Measurements from ENCODE around the gene WASL. TPM values are rescaled to one million over a fixed set of nuclear protein-coding genes. Genes with fewer than 3 reads are reported as not detected.

Gene WASL
- total RNA-seq, 1 experiment from 2014 or later, result 39.3 TPM

DNA sequence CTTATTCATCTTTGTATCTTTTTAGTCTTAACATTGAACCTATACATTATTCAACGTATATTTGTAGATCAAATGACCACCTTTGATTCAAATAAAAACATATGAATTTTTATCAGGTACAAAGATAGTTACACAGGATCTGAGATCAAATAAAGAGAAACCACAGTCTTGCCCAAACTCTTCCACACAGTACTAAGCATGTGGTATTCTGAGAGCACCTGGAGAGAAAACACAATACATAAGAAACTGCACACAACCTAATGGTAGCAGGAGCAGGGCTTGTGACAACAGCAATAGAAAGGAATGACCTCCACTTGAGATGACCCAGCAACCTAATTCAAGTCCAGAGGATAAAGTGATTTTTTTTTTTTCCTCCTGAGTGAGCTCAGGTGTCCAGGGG, 6.5 kb upstream of the WASL start:
- Histone ChIP-seq H3K4me1 (ENCODE audit: insufficient read depth, low read length) (no peaks in the 10 kb centered on the region), H2BK20ac (ENCODE audit: low read depth, low read length, poor library complexity, severe bottlenecking) (no peak overlapping the region), H3K79me1 (ENCODE audit: insufficient read depth, low read depth, low read length, poor library complexity, severe bottlenecking) (no peaks in the 10 kb centered on the region), H2BK12ac (ENCODE audit: insufficient read length, low read depth, low read length) (no peak overlapping the region), H3K9me3 (ENCODE audit: control insufficient read depth, low read depth, low read length) (no peaks in the 10 kb centered on the region), H4K5ac (ENCODE audit: insufficient read length, low read depth, low read length) (no peak overlapping the region), H3K79me2 (ENCODE audit: insufficient read depth, low read length) (no peaks in the 10 kb centered on the region), H2BK15ac (ENCODE audit: low read depth, low read length) (no peak overlapping the region), H2AK5ac (ENCODE audit: insufficient read length, low read length) (no peak overlapping the region), H3K23me2 (ENCODE audit: insufficient read length, low read depth, low read length, poor library complexity, severe bottlenecking) (no peaks in the 10 kb centered on the region), H3K4me2 (ENCODE audit: insufficient read depth, insufficient read length, low read length) (no peak overlapping the region), H3K27me3 (ENCODE audit: insufficient read depth, low read length) (no peaks in the 10 kb centered on the region), H4K91ac (ENCODE audit: insufficient read length, low read depth, low read length) (no peak overlapping the region), H3K4ac (ENCODE audit: low read depth, low read length) (no peak overlapping the region), H4K8ac (replicated peaks; ENCODE audit: insufficient read length, low read depth, low read length) (no peak overlapping the region), H4K20me1 (ENCODE audit: control insufficient read depth, insufficient read depth, insufficient read length) (no peaks in the 10 kb centered on the region), H2AFZ (ENCODE audit: low read length) (no peak overlapping the region), H3K18ac (ENCODE audit: insufficient read length, low read depth, low read length) (no peak overlapping the region), H3K27ac (ENCODE audit: insufficient read length, low read depth, low read length) (no peak overlapping the region), H3K23ac (ENCODE audit: insufficient read length, low read depth, low read length) (no peak overlapping the region), H2BK120ac (ENCODE audit: low read depth, low read length, poor library complexity, severe bottlenecking) (no peak overlapping the region), H2BK5ac (ENCODE audit: insufficient read length, low read length) (no peak overlapping the region), H3T11ph (ENCODE audit: low read length) (no peak overlapping the region), H3K56ac (ENCODE audit: insufficient read length, low read depth, low read length) (no peak overlapping the region), H3K14ac (ENCODE audit: insufficient read depth, low read length) (no peak overlapping the region), H3K9ac (ENCODE audit: extremely low read depth, insufficient read length, low read length) (no peak overlapping the region)
- no peak overlapping the region for H3K27ac Mint-ChIP-seq
- H3K27me3 Mint-ChIP-seq (ENCODE audit: low read depth), result no peaks in the 10 kb centered on the region
- H3K4me3 Mint-ChIP-seq, result no peak overlapping the region
- no peak for DNase-seq
- H3K36me3 Mint-ChIP-seq (ENCODE audit: insufficient read depth in 1 of 3, low read depth in 3 of 3), result no peaks in the 10 kb centered on the region
- H3K9me3 Mint-ChIP-seq, result no peaks in the 10 kb centered on the region
- no CpG with 5 or more reads among the region's 1 CpG for WGBS (ENCODE audit: extremely low coverage, insufficient read length, low lambda C conversion rate)
- peaks cover 18 to 19% of the 10 kb centered on the region in 2 experiments for H3K4me1 Mint-ChIP-seq
- no peak for TF ChIP-seq CTCF (conservative IDR thresholded peaks at IDR 0.05)
